K562 (cell line): ENCODE measurements around the gene RAB3D. TPM values are rescaled to one million over a fixed set of nuclear protein-coding genes. Genes with fewer than 3 reads are reported as not detected.

Source experiments
- ATAC-seq: fragments of 200-7000 bp; cut with Tn5 transposase; 3 replicates; pipeline ENCODE4 v1.9.1; 2020; ENCODE audit warnings: moderate library complexity
- BruUV-seq: library from RNA; stranded (reverse); fragments of 400-500 nt; replicated peaks from 2 replicates; lab custom pipeline; 2021; lab: Mats Ljungman, UMichigan
- CTCF ChIA-PET: fragments of 300-600 bp; formaldehyde crosslinking; extraction: SDS; loops from one replicate; lab custom pipeline; 2021; ENCODE audit warnings: low intra/inter-chr PET ratio; lab: Yijun Ruan, JAX
- POLR2A ChIA-PET: fragments of 300-600, 350-650 bp; sonication (Branson Sonifier 250); formaldehyde crosslinking; extraction: SDS; loops from one replicate; lab custom pipeline; 2021; ENCODE audit warnings: antibody characterized with exemption, inconsistent platforms; lab: Yijun Ruan, JAX
- DNase-seq, 4 experiments: peaks; one replicate each; pipeline versions ENCODE4 v3.0.0 to v3.0.0-alpha.2; 2011 to 2018; ENCODE audit warnings: low spot score in 3 of 4, mixed read lengths in 3 of 4; ENCODE audit errors: extremely low read depth in 1 of 4
- FAIRE-seq: peaks from 2 replicates; lab custom pipeline; 2011; peaks lifted over from hg19 to GRCh38; lab: Jason Lieb, UNC
- H2AFZ ChIP-seq: 2 replicates; pipeline ENCODE4 v1.6.0; 2011; ENCODE audit warnings: low read depth, low read length, control low read depth, inconsistent platforms
- H3K27ac ChIP-seq: fragments of 200-600 bp; 3 replicates; pipeline ENCODE4 v1.8.0; 2011; ENCODE audit warnings: low read depth, mild to moderate bottlenecking, control low read depth, inconsistent platforms, low read length, moderate library complexity, mixed read lengths; ENCODE audit errors: extremely low read depth
- H3K27me3 ChIP-seq, 2 experiments: fragments of 300-600 bp in 1 of 2; 2 replicates in 1 of 2; 3 replicates in 1 of 2; pipeline versions ENCODE4 v1.6.0 to v1.8.0; 2011; ENCODE audit warnings: inconsistent platforms in 2 of 2, low read length in 2 of 2, mild to moderate bottlenecking in 1 of 2, mixed read lengths in 1 of 2, moderate library complexity in 1 of 2; ENCODE audit not compliant: control insufficient read depth in 2 of 2, insufficient read depth in 2 of 2
- H3K36me3 ChIP-seq: fragments of 300-600 bp; 3 replicates; pipeline ENCODE4 v1.8.0; 2011; ENCODE audit warnings: mild to moderate bottlenecking, low read length, inconsistent platforms; ENCODE audit not compliant: control insufficient read depth, insufficient read depth
- H3K4me1 ChIP-seq, 2 experiments: fragments of 200-600 bp in 1 of 2; replicated peaks in 1 of 2; 2 replicates in 1 of 2; 3 replicates in 1 of 2; pipeline versions ENCODE4 v1.5.1 to v1.8.0; 2011; ENCODE audit warnings: inconsistent platforms in 2 of 2, low read length in 2 of 2, mild to moderate bottlenecking in 1 of 2, mixed read lengths in 1 of 2, moderate library complexity in 1 of 2; ENCODE audit not compliant: control insufficient read depth in 2 of 2, insufficient read depth in 2 of 2
- H3K4me2 ChIP-seq: 2 replicates; pipeline ENCODE4 v1.6.1; 2011; ENCODE audit warnings: low read length, control low read depth, inconsistent platforms, mixed read lengths; ENCODE audit not compliant: insufficient read depth
- H3K4me3 ChIP-seq: fragments of 200-600 bp; sonication (generic), shearing (Covaris generic); 2 replicates; pipeline ENCODE4 v1.5.1; 2016; ENCODE audit warnings: control low read depth, inconsistent platforms
- H3K79me2 ChIP-seq: fragments of 200-600 bp; 3 replicates; pipeline ENCODE4 v1.8.0; 2011; ENCODE audit warnings: low read length, inconsistent platforms; ENCODE audit not compliant: control insufficient read depth, insufficient read depth
- H3K9ac ChIP-seq, 2 experiments: 2 replicates each; pipeline versions ENCODE4 v1.6.0 to v1.6.1; 2011; ENCODE audit warnings: low read depth in 2 of 2, low read length in 2 of 2, control low read depth in 1 of 2, inconsistent platforms in 1 of 2, mild to moderate bottlenecking in 1 of 2, mixed read lengths in 1 of 2; ENCODE audit not compliant: insufficient read depth in 1 of 2
- H3K9me1 ChIP-seq: one replicate; pipeline ENCODE4 v1.6.0; 2011; ENCODE audit warnings: inconsistent platforms, mild to moderate bottlenecking, low read length, moderate library complexity; ENCODE audit not compliant: control insufficient read depth, insufficient read depth
- H3K9me3 ChIP-seq: replicated peaks from 2 replicates; pipeline ENCODE4 v1.5.1; 2011; ENCODE audit warnings: low read depth, low read length, inconsistent platforms; ENCODE audit not compliant: control insufficient read depth, insufficient read depth
- H4K20me1 ChIP-seq: replicated peaks from 2 replicates; pipeline ENCODE4 v1.6.1; 2011; ENCODE audit warnings: low read length, inconsistent platforms, mixed read lengths; ENCODE audit not compliant: control insufficient read depth, insufficient read depth
- ATF1 ChIP-seq, 2 experiments: fragments of 450-650 bp in 1 of 2; IDR thresholded peaks; 2 replicates each; pipeline ENCODE4 v1.6.1; 2016; ENCODE audit warnings: missing compliant biosample characterization in 1 of 2, missing genetic modification characterization in 1 of 2
- BCLAF1 ChIP-seq, 2 experiments: fragments of 450-650 bp in 1 of 2; IDR thresholded peaks; 2 replicates each; pipeline ENCODE4 v1.6.1; 2011 to 2017; ENCODE audit warnings: low read depth in 2 of 2, antibody characterized with exemption in 1 of 2, borderline replicate concordance in 1 of 2, low read length in 1 of 2, mild to moderate bottlenecking in 1 of 2, mixed read lengths in 1 of 2; ENCODE audit not compliant: control insufficient read depth in 1 of 2
- CC2D1A ChIP-seq: fragments of 450-650 bp; IDR thresholded peaks from 2 replicates; pipeline ENCODE4 v1.6.1; 2017; ENCODE audit warnings: mild to moderate bottlenecking
- ETV5 ChIP-seq: sonication (generic); formaldehyde crosslinking; IDR thresholded peaks from 2 replicates; pipeline ENCODE4 v1.4.0; 2020; ENCODE audit warnings: low read depth, mild to moderate bottlenecking, missing genetic modification reagents
- GABPA ChIP-seq: fragments of 200-800 bp; sonication (Bioruptor generic); conservative IDR thresholded peaks from 2 replicates; pipeline ENCODE4 v1.6.1; 2016; ENCODE audit warnings: low read depth, missing genetic modification characterization, missing compliant biosample characterization
- HDAC1 ChIP-seq, 2 experiments: fragments of 450-650 bp; IDR thresholded peaks; 2 replicates each; pipeline ENCODE4 v1.6.1; 2016 to 2017; ENCODE audit warnings: inconsistent platforms in 1 of 2, mild to moderate bottlenecking in 1 of 2, moderate library complexity in 1 of 2
- HLTF ChIP-seq: fragments of 450-650 bp; IDR thresholded peaks from 2 replicates; pipeline ENCODE4 v1.6.1; 2016
- IRF9 ChIP-seq: fragments of 450-650 bp; IDR thresholded peaks from 2 replicates; pipeline ENCODE4 v1.6.1; 2016; ENCODE audit warnings: missing biosample characterization, missing genetic modification characterization
- MAFK ChIP-seq: IDR thresholded peaks from 2 replicates; pipeline ENCODE4 v1.6.1; 2011; ENCODE audit warnings: low read length, improper control_type of control experiment
- MBD2 ChIP-seq: sonication (generic); IDR thresholded peaks from 2 replicates; pipeline ENCODE4 v1.6.1; 2016; ENCODE audit warnings: low read depth, borderline replicate concordance
- NFXL1 ChIP-seq: fragments of 450-650 bp; formaldehyde crosslinking; IDR thresholded peaks from 2 replicates; pipeline ENCODE4 v1.4.0; 2021; ENCODE audit warnings: mild to moderate bottlenecking
- NR2F6 ChIP-seq: fragments of 450-650 bp; formaldehyde crosslinking; IDR thresholded peaks from 2 replicates; pipeline ENCODE4 v1.4.0; 2020; ENCODE audit warnings: mild to moderate bottlenecking
- RAD21 ChIP-seq, 2 experiments: fragments of 250-450 bp in 1 of 2; fragments of 450-650 bp in 1 of 2; sonication (Bioruptor Pico) in 1 of 2; formaldehyde crosslinking in 1 of 2; IDR thresholded peaks in 1 of 2; conservative IDR thresholded peaks in 1 of 2; 2 replicates each; pipeline versions ENCODE4 v1.4.0 to v1.8.0; 2020 to 2022; ENCODE audit warnings: mild to moderate bottlenecking in 2 of 2, moderate library complexity in 1 of 2
- SMARCA5 ChIP-seq: fragments of 450-650 bp; IDR thresholded peaks from 2 replicates; pipeline ENCODE4 v1.6.1; 2016
- TOE1 ChIP-seq, 2 experiments: fragments of 450-650 bp in 1 of 2; sonication (generic) in 1 of 2; formaldehyde crosslinking in 1 of 2; IDR thresholded peaks; 2 replicates each; pipeline versions ENCODE4 v1.7.1 to v1.8.0; 2016 to 2022; ENCODE audit warnings: borderline replicate concordance in 2 of 2, mild to moderate bottlenecking in 2 of 2, antibody characterized with exemption in 1 of 2, inconsistent platforms in 1 of 2, low read depth in 1 of 2, missing genetic modification reagents in 1 of 2, moderate library complexity in 1 of 2
- USF1 ChIP-seq: sonication (generic); formaldehyde crosslinking; IDR thresholded peaks from 2 replicates; pipeline ENCODE4 v1.9.0; 2022; ENCODE audit warnings: mild to moderate bottlenecking, missing genetic modification reagents
- WGBS: fragments of 100-300 bp; shearing (Covaris generic); methylation state at CpG from one replicate; pipeline ENCODE4 v1.1.6; 2016; ENCODE audit warnings: low coverage, mixed read lengths; ENCODE audit not compliant: insufficient coverage; ENCODE audit errors: missing lambda C conversion rate; 5-methylcytosine and 5-hydroxymethylcytosine counted together
- in situ Hi-C: fragments of 300-500 bp; cut with MboI; formaldehyde crosslinking; loops from 4 replicates; pipeline ENCODE4 v1.15.0; 2018; ENCODE audit warnings: inconsistent platforms, mixed read lengths
- intact Hi-C: fragments of 100-400 bp; cut with micrococcal nuclease; formaldehyde crosslinking; loops from 2 replicates; pipeline ENCODE4 v1.14.2; 2022
- polyA plus RNA-seq, 8 experiments: library from polyadenylated mRNA; depleted of rRNA in 4 of 8; stranded (reverse) in 5 of 8; unstranded in 3 of 8; fragments of >200 nt; fragmentation: Nextera tagmentation in 2 of 8; fragmentation: Illumina TruSeq in 1 of 8; extraction: Ambion mirVana in 2 of 8; extraction: Trizol in 1 of 8; gene quantifications; 2 replicates each; pipeline versions ENCODE4 v1.2.1 to v1.2.3, GENCODE V29; 2011 to 2014; ENCODE audit warnings: inconsistent platforms in 1 of 8, missing spikeins in 1 of 8
- total RNA-seq, 7 experiments: library from RNA; depleted of rRNA in 6 of 7; stranded (reverse); fragments of >200 nt in 6 of 7; fragmentation: Illumina TruSeq in 2 of 7; extraction: Trizol in 2 of 7; gene quantifications; 2 replicates each; pipeline versions ENCODE4 v1.2.1 to v1.2.3, GENCODE V29; 2011 to 2021; ENCODE audit warnings: low replicate concordance in 1 of 7

Gene RAB3D
- total and polyA plus RNA-seq, 9 of the 15 experiments (the other 6 are each of a cell fraction or from before 2014, with no cell fraction given), result 0.34 to 3.3 (median 1.3) TPM

GRCh38 chr19:11356074-11356397 lies 16.6 kb upstream of the RAB3D start:
- no peaks in the 10 kb centered on the region for H3K27me3 ChIP-seq
- H3K9ac ChIP-seq, result peak overlapping the region; percentile 51 to 91; a peak in 3 of 4 replicates
- POLR2A ChIA-PET, result no interaction called here
- no peaks in the 10 kb centered on the region for H3K9me1 ChIP-seq
- no peaks in the 10 kb centered on the region; the same call in 2 of the 3 replicates for H3K36me3 ChIP-seq
- in situ Hi-C loops (no loop called here), intact Hi-C loops (no loop called here)
- ATAC-seq (no peak), DNase-seq (no peak), FAIRE-seq (no peak)
- peak overlapping the region; percentile 57 for H3K4me3 ChIP-seq
- H2AFZ ChIP-seq, result peak overlapping the region; percentile 70; the same call in 1 of the 2 replicates
- peak overlapping the region; percentile 94 for H3K4me2 ChIP-seq
- CTCF ChIA-PET, result no interaction called here
- no peaks in the 10 kb centered on the region for H3K9me3 ChIP-seq
- TSS peak; percentile 64 for BruUV-seq
- H3K4me1 ChIP-seq, result peaks cover 27 to 64% of the 10 kb centered on the region in 2 experiments
- H3K79me2 ChIP-seq, result peaks cover 6% of the 10 kb centered on the region; the same call in 1 of the 3 replicates
- 76% methylated on average over 4 of the region's 6 CpGs for WGBS
- no peaks in the 10 kb centered on the region for H4K20me1 ChIP-seq
- no peak overlapping the region; the same call in 2 of the 3 replicates for H3K27ac ChIP-seq
- no peak for TF ChIP-seq BCLAF1 (IDR thresholded peaks at IDR 0.05; ENCODE audit: borderline replicate concordance in 1 of 2, control insufficient read depth in 1 of 2, low read depth in 2 of 2, low read length in 1 of 2)
- no peak for TF ChIP-seq MAFK
- peak; percentile 36; the same call in 1 of the 2 replicates for TF ChIP-seq USF1 (CRISPR knock-in tag)
- no peak for TF ChIP-seq NFXL1 (CRISPR knock-in tag)
- TF ChIP-seq TOE1 (IDR thresholded peaks at IDR 0.05; ENCODE audit: borderline replicate concordance), result peak; percentile 4; the same call in 1 of the 2 replicates
- no peak for TF ChIP-seq TOE1 (CRISPR knock-in tag; IDR thresholded peaks at IDR 0.05; ENCODE audit: borderline replicate concordance, low read depth)
- TF ChIP-seq ETV5 (CRISPR knock-in tag), result no peak
- TF ChIP-seq CC2D1A, result no peak
- no peak for TF ChIP-seq IRF9 (tag)
- TF ChIP-seq GABPA (tag), result no peak
- 0 out of 2 replicates have a peak, but pooled peaks have one; percentile 1 for TF ChIP-seq HLTF
- TF ChIP-seq HDAC1 (IDR thresholded peaks at IDR 0.05), result peak in 1 of 2 experiments; percentile 13; a peak in 1 of 4 replicates
- no peak for TF ChIP-seq NR2F6 (CRISPR knock-in tag)
- no peak for TF ChIP-seq MBD2
- TF ChIP-seq RAD21 (CRISPR knock-in tag; conservative IDR thresholded peaks at IDR 0.05 in 1 of 2, IDR thresholded peaks at IDR 0.05 in 1 of 2), result no peak
- no peak for TF ChIP-seq ATF1 (CRISPR knock-in tag; IDR thresholded peaks at IDR 0.05)
- TF ChIP-seq ATF1 (tag; IDR thresholded peaks at IDR 0.05), result 0 out of 2 replicates have a peak, but pooled peaks have one; percentile 16
- TF ChIP-seq SMARCA5, result peak; percentile 35; the same call in 1 of the 2 replicates
